NB4 (cell line): ENCODE data around the gene POLA1.

Experiments
- POLR2A ChIP-seq: IDR thresholded peaks from 2 replicates; pipeline ENCODE4 v1.6.1; 2011; ENCODE audit warnings: mild to moderate bottlenecking; ENCODE audit not compliant: insufficient read length; ENCODE audit errors: extremely low read depth
- TF ChIP-seq, protein P1 (sequence below): IDR thresholded peaks from one replicate; pipeline ENCODE4 v1.5.1; 2012; ENCODE audit warnings: low read depth, low read length

DNA sequence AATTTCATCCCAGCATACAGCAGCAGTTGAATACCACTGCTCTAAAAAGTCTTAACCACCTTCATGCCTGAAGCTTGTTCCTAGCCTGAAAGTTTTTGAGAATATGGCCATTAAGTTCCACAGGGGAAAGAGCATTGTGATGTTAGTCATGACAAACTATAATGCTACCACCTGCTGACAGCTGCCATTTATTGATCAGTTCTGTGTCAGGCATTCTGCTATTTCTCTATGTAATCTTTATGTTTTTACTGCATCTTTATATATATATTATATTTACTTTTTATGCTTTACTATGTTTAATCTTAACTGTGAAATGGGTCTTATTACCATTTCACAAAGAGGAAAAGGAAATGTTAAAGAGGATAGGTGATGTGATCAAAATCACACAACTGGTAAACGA, 268.1 kb downstream of the POLA1 start:
- TF ChIP-seq, protein P1, sequence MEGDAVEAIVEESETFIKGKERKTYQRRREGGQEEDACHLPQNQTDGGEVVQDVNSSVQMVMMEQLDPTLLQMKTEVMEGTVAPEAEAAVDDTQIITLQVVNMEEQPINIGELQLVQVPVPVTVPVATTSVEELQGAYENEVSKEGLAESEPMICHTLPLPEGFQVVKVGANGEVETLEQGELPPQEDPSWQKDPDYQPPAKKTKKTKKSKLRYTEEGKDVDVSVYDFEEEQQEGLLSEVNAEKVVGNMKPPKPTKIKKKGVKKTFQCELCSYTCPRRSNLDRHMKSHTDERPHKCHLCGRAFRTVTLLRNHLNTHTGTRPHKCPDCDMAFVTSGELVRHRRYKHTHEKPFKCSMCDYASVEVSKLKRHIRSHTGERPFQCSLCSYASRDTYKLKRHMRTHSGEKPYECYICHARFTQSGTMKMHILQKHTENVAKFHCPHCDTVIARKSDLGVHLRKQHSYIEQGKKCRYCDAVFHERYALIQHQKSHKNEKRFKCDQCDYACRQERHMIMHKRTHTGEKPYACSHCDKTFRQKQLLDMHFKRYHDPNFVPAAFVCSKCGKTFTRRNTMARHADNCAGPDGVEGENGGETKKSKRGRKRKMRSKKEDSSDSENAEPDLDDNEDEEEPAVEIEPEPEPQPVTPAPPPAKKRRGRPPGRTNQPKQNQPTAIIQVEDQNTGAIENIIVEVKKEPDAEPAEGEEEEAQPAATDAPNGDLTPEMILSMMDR, result no peak
- no peak for TF ChIP-seq POLR2A
